ENCODE data around the gene CNGA3.

DNA sequence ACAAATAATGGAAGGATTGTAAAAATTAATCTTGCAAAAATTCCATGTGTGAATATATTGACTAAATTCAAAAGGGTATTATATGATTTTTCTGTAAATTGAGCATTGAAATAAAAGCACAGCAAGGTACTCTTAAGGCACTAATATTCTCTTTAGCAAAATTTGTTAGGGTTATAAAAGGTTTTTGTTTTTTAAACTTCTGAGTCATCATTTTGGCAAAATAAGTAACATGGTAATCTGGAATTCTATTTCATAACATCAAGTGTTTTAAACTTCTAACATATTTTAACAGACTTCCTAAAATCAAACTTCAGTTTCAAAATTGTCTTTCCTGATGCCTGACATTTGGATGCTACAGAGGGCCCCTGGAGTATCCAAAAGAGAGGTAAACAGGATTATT lies 85.9 kb downstream of the CNGA3 start:
- TF ChIP-seq ZNF677 (tag by site-specific recombination; IDR thresholded peaks at IDR 0.05) (no peak), YY1 (tag by site-specific recombination; IDR thresholded peaks at IDR 0.05) (no peak)
- TF ChIP-seq, protein P1, sequence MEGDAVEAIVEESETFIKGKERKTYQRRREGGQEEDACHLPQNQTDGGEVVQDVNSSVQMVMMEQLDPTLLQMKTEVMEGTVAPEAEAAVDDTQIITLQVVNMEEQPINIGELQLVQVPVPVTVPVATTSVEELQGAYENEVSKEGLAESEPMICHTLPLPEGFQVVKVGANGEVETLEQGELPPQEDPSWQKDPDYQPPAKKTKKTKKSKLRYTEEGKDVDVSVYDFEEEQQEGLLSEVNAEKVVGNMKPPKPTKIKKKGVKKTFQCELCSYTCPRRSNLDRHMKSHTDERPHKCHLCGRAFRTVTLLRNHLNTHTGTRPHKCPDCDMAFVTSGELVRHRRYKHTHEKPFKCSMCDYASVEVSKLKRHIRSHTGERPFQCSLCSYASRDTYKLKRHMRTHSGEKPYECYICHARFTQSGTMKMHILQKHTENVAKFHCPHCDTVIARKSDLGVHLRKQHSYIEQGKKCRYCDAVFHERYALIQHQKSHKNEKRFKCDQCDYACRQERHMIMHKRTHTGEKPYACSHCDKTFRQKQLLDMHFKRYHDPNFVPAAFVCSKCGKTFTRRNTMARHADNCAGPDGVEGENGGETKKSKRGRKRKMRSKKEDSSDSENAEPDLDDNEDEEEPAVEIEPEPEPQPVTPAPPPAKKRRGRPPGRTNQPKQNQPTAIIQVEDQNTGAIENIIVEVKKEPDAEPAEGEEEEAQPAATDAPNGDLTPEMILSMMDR (tag by site-specific recombination; IDR thresholded peaks at IDR 0.05) = no peak
- TF ChIP-seq, protein P2, sequence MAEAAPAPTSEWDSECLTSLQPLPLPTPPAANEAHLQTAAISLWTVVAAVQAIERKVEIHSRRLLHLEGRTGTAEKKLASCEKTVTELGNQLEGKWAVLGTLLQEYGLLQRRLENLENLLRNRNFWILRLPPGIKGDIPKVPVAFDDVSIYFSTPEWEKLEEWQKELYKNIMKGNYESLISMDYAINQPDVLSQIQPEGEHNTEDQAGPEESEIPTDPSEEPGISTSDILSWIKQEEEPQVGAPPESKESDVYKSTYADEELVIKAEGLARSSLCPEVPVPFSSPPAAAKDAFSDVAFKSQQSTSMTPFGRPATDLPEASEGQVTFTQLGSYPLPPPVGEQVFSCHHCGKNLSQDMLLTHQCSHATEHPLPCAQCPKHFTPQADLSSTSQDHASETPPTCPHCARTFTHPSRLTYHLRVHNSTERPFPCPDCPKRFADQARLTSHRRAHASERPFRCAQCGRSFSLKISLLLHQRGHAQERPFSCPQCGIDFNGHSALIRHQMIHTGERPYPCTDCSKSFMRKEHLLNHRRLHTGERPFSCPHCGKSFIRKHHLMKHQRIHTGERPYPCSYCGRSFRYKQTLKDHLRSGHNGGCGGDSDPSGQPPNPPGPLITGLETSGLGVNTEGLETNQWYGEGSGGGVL (tag by site-specific recombination; IDR thresholded peaks at IDR 0.05) = no peak
- TF ChIP-seq, protein P3, sequence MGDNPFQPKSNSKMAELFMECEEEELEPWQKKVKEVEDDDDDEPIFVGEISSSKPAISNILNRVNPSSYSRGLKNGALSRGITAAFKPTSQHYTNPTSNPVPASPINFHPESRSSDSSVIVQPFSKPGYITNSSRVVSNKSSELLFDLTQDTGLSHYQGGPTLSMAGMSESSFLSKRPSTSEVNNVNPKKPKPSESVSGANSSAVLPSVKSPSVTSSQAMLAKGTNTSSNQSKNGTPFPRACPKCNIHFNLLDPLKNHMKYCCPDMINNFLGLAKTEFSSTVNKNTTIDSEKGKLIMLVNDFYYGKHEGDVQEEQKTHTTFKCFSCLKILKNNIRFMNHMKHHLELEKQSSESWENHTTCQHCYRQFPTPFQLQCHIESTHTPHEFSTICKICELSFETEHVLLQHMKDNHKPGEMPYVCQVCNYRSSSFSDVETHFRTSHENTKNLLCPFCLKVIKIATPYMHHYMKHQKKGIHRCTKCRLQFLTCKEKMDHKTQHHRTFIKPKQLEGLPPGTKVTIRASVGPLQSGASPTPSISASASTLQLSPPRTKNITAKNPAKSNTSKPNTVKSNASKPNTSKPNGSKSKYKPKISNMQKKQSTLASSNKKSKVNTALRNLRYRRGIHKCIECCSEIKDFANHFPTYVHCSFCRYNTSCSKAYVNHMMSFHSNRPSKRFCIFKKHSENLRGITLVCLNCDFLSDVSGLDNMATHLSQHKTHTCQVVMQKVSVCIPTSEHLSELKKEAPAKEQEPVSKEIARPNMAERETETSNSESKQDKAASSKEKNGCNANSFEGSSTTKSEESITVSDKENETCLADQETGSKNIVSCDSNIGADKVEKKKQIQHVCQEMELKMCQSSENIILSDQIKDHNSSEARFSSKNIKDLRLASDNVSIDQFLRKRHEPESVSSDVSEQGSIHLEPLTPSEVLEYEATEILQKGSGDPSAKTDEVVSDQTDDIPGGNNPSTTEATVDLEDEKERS (tag by site-specific recombination; IDR thresholded peaks at IDR 0.05) = no peak
